GM10847 (cell line): Measurements from ENCODE around the gene DCANP1.

Experiments used
- POLR2A ChIP-seq: IDR thresholded peaks from 2 replicates; pipeline ENCODE4 v1.6.1; 2011; ENCODE audit not compliant: insufficient read length; ENCODE audit errors: extremely low read depth

DCANP1 gene

GRCh38 chr5:135447298-135447929 lies at the start of gene DCANP1:
Gene DCANP1, minus strand, starts transcription at chr5:135447348. Its CDS starts 240 bp downstream, at chr5:135447108.
- TF ChIP-seq POLR2A = no peak

GRCh38 chr5:135494196-135494595 lies 47.0 kb upstream of the DCANP1 start:
- TF ChIP-seq POLR2A = no peak

- no peak for TF ChIP-seq POLR2A
Measured at GRCh38 chr5:135493406-135494180, 46.4 kb upstream of the DCANP1 start.

GRCh38 chr5:135492319-135492626 lies 45.1 kb upstream of the DCANP1 start:
- no peak for TF ChIP-seq POLR2A

GRCh38 chr5:135491552-135492318 lies 44.6 kb upstream of the DCANP1 start:
- TF ChIP-seq POLR2A = no peak

GRCh38 chr5:135491038-135491551 lies 43.9 kb upstream of the DCANP1 start:
- no peak for TF ChIP-seq POLR2A

- TF ChIP-seq POLR2A = no peak
Measured at GRCh38 chr5:135490245-135491037, 43.3 kb upstream of the DCANP1 start.

- no peak for TF ChIP-seq POLR2A
Measured at GRCh38 chr5:135489466-135490244, 42.5 kb upstream of the DCANP1 start.

GRCh38 chr5:135488727-135489465 lies 41.7 kb upstream of the DCANP1 start:
- no peak for TF ChIP-seq POLR2A

- TF ChIP-seq POLR2A = no peak
Measured at GRCh38 chr5:135487839-135488514, 40.8 kb upstream of the DCANP1 start.

- no peak for TF ChIP-seq POLR2A
Measured at GRCh38 chr5:135487037-135487395, 39.9 kb upstream of the DCANP1 start.

- TF ChIP-seq POLR2A = no peak
Measured at GRCh38 chr5:135486131-135487036, 39.2 kb upstream of the DCANP1 start.

- no peak for TF ChIP-seq POLR2A
Measured at GRCh38 chr5:135484674-135485086, 37.5 kb upstream of the DCANP1 start.
